Ovary (tissue), 9 donors: ENCODE data around the gene PIGBOS1. TPM values are rescaled to one million over a fixed set of nuclear protein-coding genes. Genes with fewer than 3 reads are reported as not detected.

ENCODE experiments used
- DNase-seq, 5 donors: peaks; one replicate each; pipeline ENCODE4 v3.0.0-alpha.2; 2019 to 2020
- H3K27ac ChIP-seq, 2 donors: fragments of 200-600 bp; one replicate each; pipeline versions ENCODE4 v1.5.1 to v1.8.0; 2019 to 2022
- H3K27me3 ChIP-seq: fragments of 200-600 bp; one replicate; pipeline ENCODE4 v1.8.0; 2022
- H3K36me3 ChIP-seq: fragments of 200-600 bp; sonication (generic); one replicate; pipeline ENCODE4 v1.5.1; 2019
- H3K4me1 ChIP-seq: one replicate; pipeline ENCODE4 v1.8.1; 2013; ENCODE audit warnings: mild to moderate bottlenecking, moderate library complexity; ENCODE audit not compliant: insufficient read depth
- H3K4me3 ChIP-seq: fragments of 200-600 bp; sonication (generic); one replicate; pipeline ENCODE4 v1.5.1; 2017
- H3K9me3 ChIP-seq, 2 donors: fragments of 200-600 bp in 1 of 2; sonication (generic) in 1 of 2; one replicate each; pipeline versions ENCODE4 v1.5.1 to v1.8.1; 2013 to 2019; ENCODE audit warnings: mild to moderate bottlenecking in 1 of 2, moderate library complexity in 1 of 2
- EP300 ChIP-seq: sonication (generic); formaldehyde crosslinking; IDR thresholded peaks from one replicate; pipeline ENCODE4 v1.6.1; 2017; ENCODE audit warnings: antibody characterized with exemption
- POLR2A ChIP-seq: fragments of 450-650 bp; IDR thresholded peaks from one replicate; pipeline ENCODE4 v1.6.1; 2017; ENCODE audit warnings: antibody characterized with exemption, mild to moderate bottlenecking, moderate library complexity
- WGBS, 3 donors: extraction: QIAGEN DNeasy Blood & Tissue Kit in 1 of 3; methylation state at CpG; one replicate each; pipeline versions ENCODE4 v1.1.5 to v1.1.7; 2013 to 2017; 5-methylcytosine and 5-hydroxymethylcytosine counted together
- intact Hi-C, 4 donors: fragments of 100-400 bp; cut with DNase I; formaldehyde crosslinking; loops; one replicate each; pipeline versions ENCODE4 v1.11.0 to v1.15.1; 2022 to 2023
- polyA plus RNA-seq, 2 donors: library from polyadenylated mRNA; stranded (reverse); fragments of 200-250 nt in 1 of 2; fragments of 350-450 nt in 1 of 2; fragmentation: Illumina TruSeq in 1 of 2; extraction: RNeasy Lipid Tissue Mini Kit (QIAGEN cat#74804) in 1 of 2; gene quantifications; one replicate each; pipeline ENCODE4 v1.2.3, GENCODE V29; 2013 to 2014
- total RNA-seq, 7 donors: library from RNA; depleted of rRNA in 2 of 7; stranded (reverse); fragments of >200 nt in 2 of 7; fragmentation: NEBNext Ultra II Directional in 3 of 7; extraction: Animal tissue kit (Norgen Biotek cat#: 25700) in 3 of 7; gene quantifications; one replicate each; pipeline versions ENCODE4 v1.1.0 to v1.2.4, GENCODE V29; 2016 to 2023
- TF ChIP-seq, protein P1 (sequence below), 3 donors: fragments of 450-650 bp in 2 of 3; fragments of 200-600 bp in 1 of 3; IDR thresholded peaks; one replicate each; pipeline versions ENCODE4 v1.5.1 to v1.8.0; 2016 to 2022; ENCODE audit warnings: antibody characterized with exemption in 3 of 3, mild to moderate bottlenecking in 1 of 3
- donor health status: DM: no; HTN: no; CAD: no; lungs with moderate emphysema.
- donor health status: DM: no; HTN: no; CAD: no.
- donor health status: Bipolar disorder and iron deficiency.
- donor health status: DM: yes; HTN: yes; CAD: no.
- donor health status: DM: no; HTN: no; CAD: no.
- donor health status: DM: yes; HTN: yes; CAD: no.

The PIGBOS1 gene
- total and polyA plus RNA-seq, 9 donors, result 7.5 to 19.8 (median 11.5) TPM

DNA sequence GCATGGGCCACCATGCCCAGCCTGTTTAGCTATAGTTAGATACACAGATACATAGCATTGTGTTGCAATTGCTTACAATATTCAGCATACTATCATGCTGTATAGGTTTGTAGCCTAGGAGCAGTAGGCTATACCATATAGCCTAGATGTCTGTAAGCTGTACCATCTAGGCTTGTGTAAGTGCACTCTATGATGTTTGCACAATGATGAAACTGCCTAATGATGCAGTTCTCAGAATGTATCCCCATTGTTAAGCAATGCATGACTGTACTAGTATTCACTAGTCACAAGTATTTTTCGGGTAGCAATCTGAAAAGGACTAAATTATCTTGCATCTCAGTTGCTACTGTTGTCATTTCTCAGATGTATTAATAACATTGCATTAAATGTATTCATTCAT is 16.1 kb upstream of the PIGBOS1 start:
- Histone ChIP-seq H3K4me1 (no peaks in the 10 kb centered on the region), H3K27ac (no peak overlapping the region), H3K4me3 (no peak overlapping the region), H3K36me3 (no peaks in the 10 kb centered on the region), H3K9me3 (no peaks in the 10 kb centered on the region), H3K27me3 (no peaks in the 10 kb centered on the region)
- no peak for DNase-seq
- intact Hi-C loops, result no loop called here
- TF ChIP-seq EP300 (no peak), POLR2A (no peak)
- TF ChIP-seq, protein P1, sequence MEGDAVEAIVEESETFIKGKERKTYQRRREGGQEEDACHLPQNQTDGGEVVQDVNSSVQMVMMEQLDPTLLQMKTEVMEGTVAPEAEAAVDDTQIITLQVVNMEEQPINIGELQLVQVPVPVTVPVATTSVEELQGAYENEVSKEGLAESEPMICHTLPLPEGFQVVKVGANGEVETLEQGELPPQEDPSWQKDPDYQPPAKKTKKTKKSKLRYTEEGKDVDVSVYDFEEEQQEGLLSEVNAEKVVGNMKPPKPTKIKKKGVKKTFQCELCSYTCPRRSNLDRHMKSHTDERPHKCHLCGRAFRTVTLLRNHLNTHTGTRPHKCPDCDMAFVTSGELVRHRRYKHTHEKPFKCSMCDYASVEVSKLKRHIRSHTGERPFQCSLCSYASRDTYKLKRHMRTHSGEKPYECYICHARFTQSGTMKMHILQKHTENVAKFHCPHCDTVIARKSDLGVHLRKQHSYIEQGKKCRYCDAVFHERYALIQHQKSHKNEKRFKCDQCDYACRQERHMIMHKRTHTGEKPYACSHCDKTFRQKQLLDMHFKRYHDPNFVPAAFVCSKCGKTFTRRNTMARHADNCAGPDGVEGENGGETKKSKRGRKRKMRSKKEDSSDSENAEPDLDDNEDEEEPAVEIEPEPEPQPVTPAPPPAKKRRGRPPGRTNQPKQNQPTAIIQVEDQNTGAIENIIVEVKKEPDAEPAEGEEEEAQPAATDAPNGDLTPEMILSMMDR (IDR thresholded peaks at IDR 0.05), result no peak
- 87 to 100% (median 96%) methylated on average over 1 of the region's 1 CpG for WGBS, 3 donors

DNA sequence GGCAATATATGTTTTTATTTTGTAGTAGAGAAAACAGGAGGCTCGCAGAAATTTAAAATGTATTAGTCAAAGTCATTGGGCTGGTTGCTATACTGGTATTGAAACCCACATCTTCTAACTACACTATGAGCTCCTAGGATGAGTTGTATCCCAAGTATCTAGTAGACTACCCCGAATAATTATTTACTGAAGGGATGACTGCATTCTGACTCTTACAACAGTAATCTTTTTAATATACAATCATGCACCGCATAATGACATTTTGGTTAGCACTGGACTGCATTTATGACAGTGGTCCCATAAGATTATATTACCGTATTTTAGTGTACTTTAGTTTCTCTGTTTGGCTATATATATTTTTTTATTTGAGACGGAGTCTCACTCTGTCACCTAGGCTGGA is 15.4 kb upstream of the PIGBOS1 start:
- Histone ChIP-seq H3K27ac (no peak overlapping the region), H3K9me3 (no peaks in the 10 kb centered on the region), H3K36me3 (no peaks in the 10 kb centered on the region), H3K27me3 (no peaks in the 10 kb centered on the region), H3K4me1 (no peaks in the 10 kb centered on the region), H3K4me3 (no peak overlapping the region)
- intact Hi-C loops, result no loop called here
- DNase-seq, result no peak
- WGBS, 3 donors, result 86 to 95% (median 94%) methylated on average over 5 of the region's 5 CpGs
- TF ChIP-seq, protein P1 (IDR thresholded peaks at IDR 0.05), result no peak
- no peak for TF ChIP-seq EP300
- TF ChIP-seq POLR2A, result no peak

- Histone ChIP-seq H3K9me3 (no peaks in the 10 kb centered on the region), H3K4me1 (no peaks in the 10 kb centered on the region), H3K36me3 (no peaks in the 10 kb centered on the region), H3K27me3 (no peaks in the 10 kb centered on the region), H3K4me3 (no peak overlapping the region), H3K27ac (no peak overlapping the region)
- DNase-seq, result no peak
- TF ChIP-seq EP300, result no peak
- TF ChIP-seq, protein P1 (IDR thresholded peaks at IDR 0.05), result no peak
- no peak for TF ChIP-seq POLR2A
- intact Hi-C loops, result no loop called here
- 77 to 88% (median 79%) methylated on average over 1 of the region's 1 CpG for WGBS, 3 donors
These were observed 8.5 kb upstream of the PIGBOS1 start for GRCh38 chr15:55327387-55327786.

DNA sequence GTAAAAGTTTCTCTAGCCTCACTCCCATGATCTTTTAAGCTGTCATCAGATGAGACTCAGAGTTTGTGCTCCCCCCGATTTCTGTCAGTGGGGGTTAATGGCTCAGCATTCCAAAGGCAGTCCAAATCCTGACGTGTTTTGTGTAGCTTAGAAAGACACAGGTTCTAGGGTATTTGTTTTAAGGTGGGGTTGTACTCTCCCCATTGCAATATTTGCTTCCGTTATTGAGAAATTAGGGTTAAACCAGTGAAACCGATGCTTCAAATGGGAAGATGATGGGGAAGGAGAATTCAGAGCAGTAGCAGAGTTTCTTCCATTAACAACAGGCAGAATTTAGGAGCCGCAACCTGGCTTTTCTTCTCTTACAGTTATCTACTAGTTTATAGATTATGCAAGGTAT is 3.5 kb upstream of the PIGBOS1 start:
- H3K36me3 ChIP-seq, result no peaks in the 10 kb centered on the region
- WGBS, 3 donors, result 80 to 84% (median 82%) methylated on average over 5 of the region's 5 CpGs
- peaks cover 4% of the 10 kb centered on the region for H3K4me1 ChIP-seq
- no peak overlapping the region for H3K4me3 ChIP-seq
- H3K27me3 ChIP-seq, result no peaks in the 10 kb centered on the region
- H3K9me3 ChIP-seq, result no peaks in the 10 kb centered on the region
- intact Hi-C loops, result no loop called here
- H3K27ac ChIP-seq, result no peak overlapping the region
- no peak for DNase-seq
- TF ChIP-seq EP300 (no peak), POLR2A (no peak)
- TF ChIP-seq, protein P1 (IDR thresholded peaks at IDR 0.05), result no peak

DNA sequence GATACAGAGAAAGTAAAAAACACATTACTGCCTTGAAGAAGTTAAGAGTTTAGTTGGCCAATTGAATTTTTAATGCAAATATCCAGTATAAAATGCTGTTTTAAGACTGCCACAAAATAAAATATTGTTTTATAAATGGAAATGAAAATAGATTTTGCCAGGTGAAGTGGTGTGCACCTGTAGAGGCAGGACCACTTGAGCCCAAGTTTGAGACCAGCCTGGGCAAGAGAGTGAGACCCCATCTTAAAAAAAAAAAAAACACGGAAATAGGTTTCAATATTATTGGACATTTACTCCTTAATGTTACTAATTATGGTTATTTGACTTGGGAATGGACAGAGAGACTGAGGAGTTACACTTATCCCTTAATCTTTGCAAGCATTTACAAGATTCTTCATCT is 2.0 kb upstream of the PIGBOS1 start:
- TF ChIP-seq EP300, result no peak
- TF ChIP-seq POLR2A, result no peak
- TF ChIP-seq, protein P1 (IDR thresholded peaks at IDR 0.05), result no peak
- H3K36me3 ChIP-seq, result no peaks in the 10 kb centered on the region
- H3K27ac ChIP-seq, result no peak overlapping the region
- intact Hi-C loops, result no loop called here
- no peaks in the 10 kb centered on the region for H3K9me3 ChIP-seq
- DNase-seq, result no peak
- 85 to 95% (median 91%) methylated on average over 1 of the region's 1 CpG for WGBS, 3 donors
- peaks cover 4% of the 10 kb centered on the region for H3K4me1 ChIP-seq
- H3K27me3 ChIP-seq, result no peaks in the 10 kb centered on the region
- H3K4me3 ChIP-seq, result no peak overlapping the region
